DOHH2 (cell line): ENCODE data around the gene RGL3.
"Not testable (repeated sequence)": the region's sequence is repeated elsewhere in the genome, so short reads cannot be mapped to it uniquely, and the experiment has no call there.

Source experiments
- EZH2phosphoT487 ChIP-seq: fragments of 200-600 bp; sonication (generic); IDR thresholded peaks from 2 replicates; pipeline ENCODE4 v1.6.1; 2017; ENCODE audit warnings: borderline replicate concordance, mild to moderate bottlenecking, antibody characterized with exemption, low read length, moderate library complexity, mixed read lengths
- TF ChIP-seq, protein P1 (sequence below): fragments of 200-600 bp; sonication (generic); IDR thresholded peaks from one replicate; pipeline ENCODE4 v1.5.1; 2014; ENCODE audit warnings: antibody characterized with exemption, mild to moderate bottlenecking, low read depth, low read length; ENCODE audit not compliant: poor library complexity, severe bottlenecking

DNA sequence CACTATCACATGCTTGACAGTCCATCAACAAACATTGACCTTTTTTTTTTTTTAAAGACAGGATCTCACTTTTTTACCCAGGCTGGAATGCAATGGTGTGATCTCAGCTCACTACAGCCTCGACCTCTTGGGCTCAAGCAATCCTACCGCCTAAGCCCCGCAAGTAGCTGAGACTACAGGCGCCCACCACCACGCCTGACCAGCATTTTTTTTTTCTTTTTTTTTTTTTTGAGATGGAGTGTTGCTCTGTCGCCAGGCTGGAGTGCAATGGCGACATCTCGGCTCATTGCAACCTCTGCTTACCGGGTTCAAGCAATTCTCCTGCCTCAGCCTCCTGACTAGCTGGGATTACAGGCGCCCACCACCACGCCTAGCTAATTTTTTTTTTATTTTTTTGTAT lies 39.8 kb upstream of the RGL3 start:
- TF ChIP-seq, protein P1, sequence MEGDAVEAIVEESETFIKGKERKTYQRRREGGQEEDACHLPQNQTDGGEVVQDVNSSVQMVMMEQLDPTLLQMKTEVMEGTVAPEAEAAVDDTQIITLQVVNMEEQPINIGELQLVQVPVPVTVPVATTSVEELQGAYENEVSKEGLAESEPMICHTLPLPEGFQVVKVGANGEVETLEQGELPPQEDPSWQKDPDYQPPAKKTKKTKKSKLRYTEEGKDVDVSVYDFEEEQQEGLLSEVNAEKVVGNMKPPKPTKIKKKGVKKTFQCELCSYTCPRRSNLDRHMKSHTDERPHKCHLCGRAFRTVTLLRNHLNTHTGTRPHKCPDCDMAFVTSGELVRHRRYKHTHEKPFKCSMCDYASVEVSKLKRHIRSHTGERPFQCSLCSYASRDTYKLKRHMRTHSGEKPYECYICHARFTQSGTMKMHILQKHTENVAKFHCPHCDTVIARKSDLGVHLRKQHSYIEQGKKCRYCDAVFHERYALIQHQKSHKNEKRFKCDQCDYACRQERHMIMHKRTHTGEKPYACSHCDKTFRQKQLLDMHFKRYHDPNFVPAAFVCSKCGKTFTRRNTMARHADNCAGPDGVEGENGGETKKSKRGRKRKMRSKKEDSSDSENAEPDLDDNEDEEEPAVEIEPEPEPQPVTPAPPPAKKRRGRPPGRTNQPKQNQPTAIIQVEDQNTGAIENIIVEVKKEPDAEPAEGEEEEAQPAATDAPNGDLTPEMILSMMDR: not testable (repeated sequence)
- not testable (repeated sequence) for TF ChIP-seq EZH2phosphoT487
